Transverse colon (tissue), 3 donors: ENCODE results near the gene CLVS2.

Experiments used
- CTCF ChIP-seq, 5 experiments: fragments of 200-600 bp in 3 of 5; fragments of 450-650 bp in 2 of 5; sonication (generic) in 3 of 5; IDR thresholded peaks; 1 replicate in 2 of 5; 2 replicates in 3 of 5; pipeline ENCODE4 v1.5.1; 2016 to 2017; ENCODE audit warnings: antibody characterized with exemption in 5 of 5, inconsistent platforms in 3 of 5, mild to moderate bottlenecking in 2 of 5, moderate library complexity in 1 of 5
- EP300 ChIP-seq: sonication (generic); formaldehyde crosslinking; IDR thresholded peaks from one replicate; pipeline ENCODE4 v1.6.1; 2017; ENCODE audit warnings: antibody characterized with exemption, low read depth

GRCh38 chr6:123009059-123009458 is 13.0 kb downstream of the CLVS2 start:
- TF ChIP-seq EP300 (no peak), CTCF (IDR thresholded peaks at IDR 0.05) (no peak)
